Stimulated activated naive B cell treated with anti-CD40 and anti-IgM and Interleukin-4, amounts not matched to agents 10 μg/mL and 1 μg/mL and 100 μg/mL, for 72 hours (primary cell): ENCODE measurements around the gene CCL17.

Source experiments
- ATAC-seq, 2 donors: fragments of 150-1000 bp; cut with Tn5 transposase; replicated peaks; 2 replicates each; pipeline ENCODE4 v1.10.0; 2021; ENCODE audit warnings: moderate library complexity in 1 of 2
- DNase-seq: peaks from one replicate; pipeline ENCODE4 v3.0.0; 2021
- H3K27ac Mint-ChIP-seq: one replicate; pipeline ENCODE4 v1.8.0; 2022; ENCODE audit warnings: mild to moderate bottlenecking, mixed read lengths
- H3K27me3 Mint-ChIP-seq, 2 donors: one replicate each; pipeline ENCODE4 v1.8.0; 2022; ENCODE audit warnings: mixed read lengths in 2 of 2
- H3K36me3 Mint-ChIP-seq, 2 donors: one replicate each; pipeline ENCODE4 v1.8.0; 2022; ENCODE audit warnings: mixed read lengths in 2 of 2, mild to moderate bottlenecking in 1 of 2
- H3K4me1 Mint-ChIP-seq, 2 donors: one replicate each; pipeline ENCODE4 v1.8.0; 2022; ENCODE audit warnings: mixed read lengths in 2 of 2, mild to moderate bottlenecking in 1 of 2
- H3K4me3 Mint-ChIP-seq, 2 donors: one replicate each; pipeline ENCODE4 v1.8.0; 2022; ENCODE audit warnings: mild to moderate bottlenecking in 2 of 2, mixed read lengths in 2 of 2, moderate library complexity in 1 of 2
- H3K9me3 Mint-ChIP-seq, 2 donors: one replicate each; pipeline ENCODE4 v1.8.0; 2022; ENCODE audit warnings: mixed read lengths in 2 of 2, mild to moderate bottlenecking in 1 of 2

Gene CCL17

GRCh38 chr16:57446531-57447185 lies 42.1 kb downstream of the CCL17 start:
- peak; percentile 66 for ATAC-seq
- H3K36me3 Mint-ChIP-seq, result peaks cover 3 to 18% of the 10 kb centered on the region in 2 donors
- peaks cover 8 to 35% of the 10 kb centered on the region in 2 donors for H3K4me1 Mint-ChIP-seq
- no peaks in the 10 kb centered on the region for H3K27me3 Mint-ChIP-seq
- peak overlapping the region; percentile 96 to 98 for H3K4me3 Mint-ChIP-seq
- peak; percentile 45 for DNase-seq
- H3K9me3 Mint-ChIP-seq, result peaks cover 0 to under 1% of the 10 kb centered on the region in 2 donors
- peak overlapping the region; percentile 97 for H3K27ac Mint-ChIP-seq

DNA sequence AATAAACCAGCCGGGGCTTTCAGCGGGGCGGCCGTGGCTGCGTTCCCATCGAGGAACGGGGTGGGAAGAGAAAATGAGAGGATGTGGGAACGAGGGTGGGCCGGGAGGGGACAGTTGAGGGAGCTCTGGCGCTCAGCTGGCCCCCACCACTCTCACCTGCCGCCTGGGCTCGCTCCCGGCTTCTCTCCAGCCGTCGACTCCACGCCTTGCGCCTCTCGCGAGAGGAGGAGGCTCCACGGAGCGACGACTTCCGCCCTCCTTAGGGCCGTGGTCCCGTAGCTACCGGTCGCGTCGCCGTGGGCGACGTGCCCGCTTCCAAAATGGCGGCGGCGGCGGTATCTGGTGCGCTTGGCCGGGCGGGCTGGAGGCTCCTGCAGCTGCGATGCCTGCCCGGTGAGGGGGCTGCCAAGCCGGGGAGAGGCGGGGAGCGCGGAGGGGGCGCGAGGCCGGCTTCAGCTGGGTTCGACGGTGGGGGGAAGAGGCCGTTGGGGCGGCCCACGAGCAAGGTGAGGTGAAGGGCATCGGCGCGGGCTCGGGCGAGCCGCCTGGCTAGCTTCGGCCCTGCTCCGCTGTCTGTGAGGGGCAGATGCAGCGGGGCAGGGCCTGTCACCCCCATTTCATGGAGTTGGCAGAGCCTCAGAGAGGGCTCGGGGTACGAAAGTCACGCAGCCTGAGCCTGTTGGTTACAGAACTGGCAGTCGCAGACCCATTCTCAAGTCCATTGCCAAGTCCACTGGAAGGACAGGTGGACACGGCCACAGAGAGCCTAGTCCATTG lies 42.8 kb downstream of the CCL17 start, which contains the start of the genes CIAPIN1 and COQ9:
Gene CIAPIN1 (minus strand): TSS at position 200 of the 777 bp plus-strand sequence. CDS start 6,457 bp downstream, outside the sequence.
Gene COQ9 (plus strand): TSS at position 294 of the 777 bp plus-strand sequence. CDS start 27 bp downstream, at position 321.
- Mint-ChIP-seq H3K36me3 (peaks cover 5 to 22% of the 10 kb centered on the region in 2 donors), H3K27ac (peak within 1 kb of the TSS; percentile 97), H3K27me3 (no peaks in the 10 kb centered on the region), H3K4me1 (peaks cover 8 to 35% of the 10 kb centered on the region in 2 donors), H3K4me3 (peak within 1 kb of the TSS; percentile 96 to 98), H3K9me3 (no peaks in the 10 kb centered on the region)
- DNase-seq, result peak; percentile 90
- peak; percentile 99 for ATAC-seq

GRCh38 chr16:57452021-57452420 lies 47.5 kb downstream of the CCL17 start:
- no peaks in the 10 kb centered on the region for H3K27me3 Mint-ChIP-seq
- peaks cover 5 to 13% of the 10 kb centered on the region in 2 donors for H3K4me1 Mint-ChIP-seq
- H3K36me3 Mint-ChIP-seq, result peaks cover 28 to 54% of the 10 kb centered on the region in 2 donors
- no peak overlapping the region for H3K27ac Mint-ChIP-seq
- ATAC-seq, result no peak
- no peaks in the 10 kb centered on the region for H3K9me3 Mint-ChIP-seq
- DNase-seq, result no peak
- no peak overlapping the region for H3K4me3 Mint-ChIP-seq

- ATAC-seq (peak; percentile 98 to 99), DNase-seq (peak; percentile 85)
- Mint-ChIP-seq H3K27ac (peak within 1 kb of the TSS; percentile 100), H3K4me1 (peaks cover 24 to 32% of the 10 kb centered on the region in 2 donors), H3K9me3 (no peaks in the 10 kb centered on the region), H3K36me3 (peaks cover 25 to 53% of the 10 kb centered on the region in 2 donors), H3K4me3 (peak within 1 kb of the TSS; percentile 90 to 100), H3K27me3 (no peaks in the 10 kb centered on the region)
Observed at GRCh38 chr16:57462209-57462977, 57.8 kb downstream of the CCL17 start, which contains the start of gene POLR2C. Gene POLR2C (plus strand): TSS chr16:57462679. CDS start chr16:57462725, 46 bp downstream.

DNA sequence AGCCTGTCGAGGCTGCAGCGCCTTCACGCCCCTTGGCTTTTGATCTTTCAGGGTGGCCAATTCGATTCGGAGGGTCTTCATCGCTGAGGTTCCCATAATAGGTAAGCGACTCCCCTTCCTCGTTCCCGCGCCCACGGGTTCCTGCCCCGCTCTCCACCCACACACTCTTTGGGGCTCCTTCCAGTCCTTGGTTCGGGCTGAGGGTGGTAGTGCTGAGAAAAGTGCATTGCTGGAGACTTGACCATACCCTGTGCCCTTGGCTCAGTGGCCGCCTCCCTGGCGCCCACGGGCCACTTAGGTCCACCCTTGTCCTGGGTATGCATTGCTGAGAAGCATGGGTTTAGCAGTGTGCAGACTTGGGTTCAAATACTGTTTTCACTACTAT lies 58.4 kb downstream of the CCL17 start:
- Mint-ChIP-seq H3K4me3 (peak overlapping the region; percentile 90 to 100), H3K36me3 (peaks cover 29 to 56% of the 10 kb centered on the region in 2 donors), H3K27me3 (no peaks in the 10 kb centered on the region), H3K9me3 (no peaks in the 10 kb centered on the region), H3K27ac (peak overlapping the region; percentile 100), H3K4me1 (peaks cover 24 to 33% of the 10 kb centered on the region in 2 donors)
- ATAC-seq, result peak; percentile 47 to 49
- DNase-seq, result no peak

DNA sequence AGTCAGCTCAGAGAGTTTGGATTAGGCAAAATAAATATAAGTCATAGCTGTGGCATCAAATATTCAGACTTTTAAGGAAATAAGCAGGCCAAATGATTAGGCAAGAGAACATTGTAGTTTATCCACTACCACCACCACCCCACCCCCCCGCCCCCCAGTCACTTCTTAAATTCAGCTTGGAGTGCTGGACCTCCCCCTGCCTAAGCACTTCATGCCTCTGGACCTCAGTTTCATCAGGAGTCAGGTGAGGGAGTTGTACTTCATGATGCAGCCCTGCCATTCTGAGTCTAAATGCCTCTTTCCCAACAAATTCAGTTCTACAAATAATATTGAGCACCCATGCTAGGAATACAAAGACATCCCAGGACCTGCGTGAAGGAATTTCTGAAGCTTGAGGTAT lies 60.0 kb downstream of the CCL17 start:
- DNase-seq (no peak), ATAC-seq (no peak)
- Mint-ChIP-seq H3K4me1 (peaks cover 26 to 38% of the 10 kb centered on the region in 2 donors), H3K9me3 (no peaks in the 10 kb centered on the region), H3K4me3 (no peak overlapping the region), H3K27me3 (no peaks in the 10 kb centered on the region), H3K27ac (peak overlapping the region; percentile 6), H3K36me3 (peaks cover 40 to 66% of the 10 kb centered on the region in 2 donors)
